ENCODE results near the gene CAPRIN2.
A peak's percentile ranks its signal among the peaks of the same experiment; 100 is the strongest.

Gene CAPRIN2

GRCh38 chr12:30761730-30762129, 7.0 kb upstream of the CAPRIN2 start:
- DNase-seq (ENCODE audit: low read depth) = no peak

- DNase-seq (ENCODE audit: low read depth) = no peak
Observed at GRCh38 chr12:30757316-30757715, 2.6 kb upstream of the CAPRIN2 start.

DNA sequence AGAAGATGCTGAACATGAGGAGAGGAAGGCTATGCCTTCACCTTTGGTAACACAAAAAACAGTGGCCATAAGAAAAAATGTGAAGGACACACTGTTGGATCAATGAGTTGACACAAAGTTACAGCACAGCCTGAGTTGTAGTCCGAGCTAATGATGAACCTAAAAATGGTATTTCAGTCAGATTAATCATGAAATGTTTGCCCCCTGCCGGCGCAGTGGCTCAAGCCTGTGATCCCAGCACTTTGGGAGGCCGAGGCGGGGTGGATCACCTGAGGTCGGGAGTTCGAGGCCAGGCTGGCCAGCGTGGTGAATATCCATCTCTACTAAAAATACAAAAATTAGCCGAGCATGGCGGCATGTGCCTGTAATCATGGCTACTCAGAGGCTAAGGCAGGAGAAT, 1.3 kb upstream of the CAPRIN2 start:
- DNase-seq (ENCODE audit: low read depth) = peak; percentile 29

GRCh38 chr12:30755395-30755762, 628 bp upstream of the CAPRIN2 start:
- no peak for DNase-seq (ENCODE audit: low read depth)

DNA sequence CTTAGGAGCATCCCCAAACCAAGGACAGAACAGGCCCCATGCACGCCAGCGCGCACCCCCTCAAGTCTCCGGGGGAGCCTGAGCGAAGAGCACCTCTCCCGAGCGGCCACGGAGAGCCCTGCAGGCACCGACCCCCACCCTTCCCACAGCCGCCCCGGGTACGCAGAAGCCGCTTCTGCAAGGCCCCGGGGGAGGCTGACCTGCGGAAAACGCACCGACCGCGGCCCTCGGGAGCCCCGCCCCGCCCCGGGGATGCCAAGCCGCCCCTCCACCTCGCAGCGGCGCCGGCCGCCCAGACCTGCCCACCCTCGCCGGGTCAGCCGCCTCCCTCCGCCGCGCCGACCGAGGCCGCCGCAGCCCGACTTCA, 385 bp downstream of the CAPRIN2 start:
- DNase-seq (ENCODE audit: low read depth) = no peak

- peak; percentile 48 for DNase-seq (ENCODE audit: low read depth)
Observed at GRCh38 chr12:30753751-30754382, 884 bp downstream of the CAPRIN2 start.

DNA sequence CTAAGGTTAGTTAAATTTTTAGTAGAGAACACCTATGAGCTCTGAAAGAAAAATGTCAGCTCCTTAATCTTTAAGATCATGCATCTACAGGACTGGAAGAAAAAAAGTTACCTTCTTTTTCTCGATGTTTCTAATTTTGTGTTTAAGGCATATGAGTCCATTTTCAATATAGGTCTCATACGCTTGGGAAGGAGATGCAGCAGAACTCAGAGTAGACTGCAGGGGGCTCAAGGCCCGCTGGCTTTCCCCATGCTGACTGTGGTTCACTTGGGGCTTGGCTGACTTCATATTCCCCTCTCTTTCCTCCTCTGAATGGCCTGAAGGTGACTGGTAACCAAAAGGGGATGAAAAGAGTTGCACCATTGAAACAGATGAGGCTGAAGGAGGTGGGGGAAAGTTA, 1.5 kb downstream of the CAPRIN2 start:
- peak; percentile 70 for DNase-seq (ENCODE audit: low read depth)

- DNase-seq (ENCODE audit: low read depth) = no peak
Observed at GRCh38 chr12:30752255-30752654, 2.5 kb downstream of the CAPRIN2 start.

DNA sequence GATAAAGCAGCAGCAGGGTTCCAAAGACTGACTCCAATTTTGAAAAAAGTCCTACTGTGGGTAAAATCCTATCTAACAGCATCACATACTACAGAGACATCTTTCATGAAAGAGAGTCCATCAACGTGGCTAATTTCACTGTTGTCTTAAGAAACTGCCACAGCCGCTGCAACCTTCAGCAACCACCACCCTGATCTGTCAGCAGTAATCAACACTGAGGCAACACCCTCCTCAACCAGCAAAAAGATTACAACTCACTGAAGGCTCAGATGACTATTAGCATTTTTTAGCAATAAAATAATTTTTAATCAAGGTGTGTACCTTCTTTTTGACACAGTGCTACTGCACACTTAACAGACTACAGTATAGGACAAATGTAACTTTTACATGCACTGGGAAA, 6.6 kb downstream of the CAPRIN2 start:
- DNase-seq (ENCODE audit: low read depth) = no peak

GRCh38 chr12:30746190-30746589, 8.6 kb downstream of the CAPRIN2 start:
- no peak for DNase-seq (ENCODE audit: low read depth)

GRCh38 chr12:30744321-30744720, 10.4 kb downstream of the CAPRIN2 start:
- no peak for DNase-seq (ENCODE audit: low read depth)

- no peak for DNase-seq (ENCODE audit: low read depth)
Observed at GRCh38 chr12:30740274-30740673, 14.5 kb downstream of the CAPRIN2 start.

- DNase-seq (ENCODE audit: low read depth) = no peak
Observed at GRCh38 chr12:30739020-30739419, 15.7 kb downstream of the CAPRIN2 start.

DNA sequence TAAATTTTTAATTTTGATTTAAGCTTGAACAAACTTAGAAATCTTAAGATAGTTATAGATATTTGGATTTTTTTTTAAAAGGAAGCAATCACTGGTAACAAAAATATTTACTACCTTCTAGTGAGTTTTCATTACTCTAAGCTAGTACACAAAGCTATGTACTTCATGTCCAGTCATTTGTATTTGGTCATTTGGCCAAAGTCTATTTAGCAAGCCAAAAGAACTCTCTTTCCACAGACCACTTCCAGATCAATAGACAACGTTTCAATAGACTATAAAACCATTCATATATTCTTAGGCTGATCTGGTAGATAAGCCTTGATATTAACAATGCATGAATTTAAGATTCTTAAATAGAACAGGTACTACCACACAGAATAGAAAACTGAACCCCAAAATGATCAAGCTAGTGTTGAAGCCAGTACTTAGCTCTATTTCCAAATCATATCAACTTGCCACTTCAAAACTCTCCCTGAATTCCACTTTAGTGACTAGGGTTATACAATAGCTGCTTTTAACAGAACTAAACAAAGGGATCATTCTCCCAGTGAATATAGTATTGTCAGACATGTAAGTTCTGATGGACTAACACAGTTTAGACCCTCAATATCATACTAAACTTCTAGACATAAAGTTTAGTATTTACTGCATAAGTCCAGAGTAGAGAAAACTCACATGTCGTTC, 21.7 kb downstream of the CAPRIN2 start:
- DNase-seq (ENCODE audit: low read depth) = no peak

DNA sequence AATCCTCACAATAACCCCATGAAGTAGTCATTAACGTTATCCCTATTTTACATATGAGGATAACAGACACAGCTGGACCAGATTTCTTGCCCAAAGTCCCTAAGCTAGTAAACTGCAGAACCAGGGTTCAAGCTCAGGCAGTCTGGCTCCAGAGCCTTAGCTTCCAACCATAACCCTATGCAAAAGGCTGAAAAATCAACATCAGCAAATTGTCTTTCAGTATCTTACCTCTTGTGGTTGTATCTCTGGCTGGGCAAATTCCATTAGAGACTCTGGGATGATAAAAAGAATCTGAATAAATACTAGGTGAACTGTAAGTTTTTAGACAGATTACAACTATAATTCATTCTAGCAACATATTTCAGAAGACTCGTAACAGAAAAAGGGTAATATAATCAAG, 24.7 kb downstream of the CAPRIN2 start:
- no peak for DNase-seq (ENCODE audit: low read depth)

GRCh38 chr12:30729547-30729946, 25.2 kb downstream of the CAPRIN2 start:
- no peak for DNase-seq (ENCODE audit: low read depth)

- no peak for DNase-seq (ENCODE audit: low read depth)
Observed at GRCh38 chr12:30726647-30727046, 28.1 kb downstream of the CAPRIN2 start.

GRCh38 chr12:30725739-30726138, 29.0 kb downstream of the CAPRIN2 start:
- peak; percentile 92 for DNase-seq (ENCODE audit: low read depth)

GRCh38 chr12:30719060-30719459, 35.7 kb downstream of the CAPRIN2 start:
- peak; percentile 88 for DNase-seq (ENCODE audit: low read depth)

DNA sequence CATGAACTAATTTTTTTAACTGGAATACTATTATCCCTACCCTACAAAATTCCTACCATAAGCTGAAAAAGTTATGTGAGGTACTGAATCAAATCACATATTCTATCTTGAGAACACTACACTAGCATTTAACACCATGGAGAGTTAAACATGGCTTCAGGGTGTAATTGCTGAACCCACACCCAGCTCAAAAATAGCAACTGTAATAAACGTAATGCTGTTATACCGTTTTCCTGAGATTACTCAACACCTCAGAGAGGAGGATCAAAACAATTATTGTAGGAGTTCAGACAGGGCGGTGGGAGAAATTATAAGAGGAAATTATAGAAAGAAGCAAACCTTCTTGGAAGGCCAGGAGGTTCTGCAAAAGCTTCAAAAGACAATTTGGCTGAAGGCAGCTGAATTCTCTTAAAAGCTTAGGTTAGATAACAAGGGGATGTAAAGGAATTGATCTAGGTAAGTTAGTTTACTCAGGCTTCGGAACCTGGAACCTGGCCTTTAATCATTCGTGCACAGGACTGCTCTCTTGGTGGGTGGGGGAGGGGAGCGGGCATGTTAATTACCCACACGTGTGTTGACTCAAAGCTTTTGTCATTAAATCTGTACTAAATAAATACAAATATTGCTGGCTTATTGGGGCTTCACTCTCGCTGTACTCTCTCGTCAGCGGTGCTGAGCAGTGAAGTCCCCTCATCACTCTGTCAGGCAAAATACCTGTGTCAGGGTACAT, 47.0 kb downstream of the CAPRIN2 start:
- no peak for DNase-seq (ENCODE audit: low read depth)

DNA sequence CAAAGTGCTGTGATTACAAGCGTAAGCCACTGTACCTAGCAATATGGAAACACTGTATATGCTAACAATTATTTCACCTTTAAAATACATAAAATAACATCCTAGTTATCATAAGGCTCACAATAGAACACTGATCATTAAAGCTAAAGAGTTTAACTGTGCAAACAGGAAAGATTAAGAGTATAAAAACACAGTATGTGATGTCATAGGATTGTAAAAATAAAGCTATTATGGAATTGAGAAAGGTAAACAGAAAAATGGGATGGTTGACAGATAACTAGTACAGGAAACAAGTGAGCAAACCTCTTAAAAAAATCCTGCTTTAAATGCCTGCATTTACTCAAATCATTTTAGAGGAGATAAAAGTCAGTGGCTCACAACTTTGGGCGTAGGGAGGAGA, 48.3 kb downstream of the CAPRIN2 start:
- DNase-seq (ENCODE audit: low read depth) = no peak

DNA sequence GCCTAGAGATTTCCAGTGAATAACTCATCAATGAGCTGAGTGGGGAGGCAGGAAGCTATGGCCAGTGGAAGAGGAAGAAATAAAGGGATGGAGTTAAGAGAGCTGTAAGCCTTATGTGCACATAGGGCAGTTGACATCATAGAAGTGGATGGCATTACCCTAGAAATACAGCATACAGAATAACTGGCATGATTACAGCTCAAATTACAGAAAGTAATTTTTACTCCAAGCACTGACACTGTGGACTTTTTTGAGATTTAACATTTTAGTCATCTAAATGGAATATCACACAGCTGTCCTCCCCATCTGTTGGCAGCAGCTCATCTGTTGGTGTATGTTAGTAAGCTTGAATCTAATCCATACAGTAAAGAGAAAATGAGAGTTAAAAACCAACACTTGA, 53.7 kb downstream of the CAPRIN2 start:
- DNase-seq (ENCODE audit: low read depth) = no peak

GRCh38 chr12:30700216-30700900, 54.4 kb downstream of the CAPRIN2 start:
- DNase-seq (ENCODE audit: low read depth) = no peak

Measured in ELR (cell line).